Sigmoid colon (tissue), 7 donors: Measurements from ENCODE around the gene RPE. TPM values are rescaled to one million over a fixed set of nuclear protein-coding genes. Genes with fewer than 3 reads are reported as not detected.

Experiments
- DNase-seq: peaks from one replicate; pipeline ENCODE4 v3.0.0-alpha.2; 2019
- H3K27ac ChIP-seq, 4 donors: fragments of 200-600 bp; sonication (generic); one replicate each; pipeline ENCODE4 v1.5.1; 2016 to 2019; ENCODE audit warnings: mild to moderate bottlenecking in 1 of 4
- H3K27me3 ChIP-seq, 3 donors: fragments of 200-600 bp; sonication (generic); one replicate each; pipeline ENCODE4 v1.5.1; 2019; ENCODE audit warnings: mild to moderate bottlenecking in 1 of 3
- H3K36me3 ChIP-seq, 4 donors: fragments of 200-600 bp; sonication (generic); one replicate each; pipeline ENCODE4 v1.5.1; 2016 to 2019
- H3K4me1 ChIP-seq, 4 donors: fragments of 200-600 bp; sonication (generic); one replicate each; pipeline ENCODE4 v1.5.1; 2017 to 2019
- H3K4me3 ChIP-seq, 4 donors: fragments of 200-600 bp; sonication (generic); one replicate each; pipeline ENCODE4 v1.5.1; 2017 to 2019; ENCODE audit warnings: mild to moderate bottlenecking in 2 of 4, moderate library complexity in 1 of 4
- H3K9me3 ChIP-seq, 4 donors: fragments of 200-600 bp in 3 of 4; sonication (generic) in 3 of 4; one replicate each; pipeline versions ENCODE4 v1.5.1 to v1.6.1; 2013 to 2019
- CTCF ChIP-seq, 4 experiments: fragments of 450-650 bp in 3 of 4; fragments of 200-600 bp in 1 of 4; IDR thresholded peaks; one replicate each; pipeline ENCODE4 v1.5.1; 2016 to 2019; ENCODE audit warnings: antibody characterized with exemption in 4 of 4, mild to moderate bottlenecking in 3 of 4, moderate library complexity in 2 of 4
- EP300 ChIP-seq, 4 donors: sonication (generic); formaldehyde crosslinking; IDR thresholded peaks; one replicate each; pipeline ENCODE4 v1.6.1; 2017; ENCODE audit warnings: antibody characterized with exemption in 4 of 4
- POLR2A ChIP-seq, 2 donors: fragments of 450-650 bp; IDR thresholded peaks; one replicate each; pipeline ENCODE4 v1.6.1; 2016; ENCODE audit warnings: antibody characterized with exemption in 2 of 2, mild to moderate bottlenecking in 2 of 2, moderate library complexity in 2 of 2
- POLR2AphosphoS5 ChIP-seq, 4 donors: sonication (generic); formaldehyde crosslinking; IDR thresholded peaks; one replicate each; pipeline ENCODE4 v1.6.1; 2017; ENCODE audit warnings: antibody characterized with exemption in 4 of 4
- WGBS, 2 donors: extraction: QIAGEN DNeasy Blood & Tissue Kit; methylation state at CpG; one replicate each; pipeline ENCODE4 v1.1.7; 2013; 5-methylcytosine and 5-hydroxymethylcytosine counted together
- intact Hi-C: fragments of 100-400 bp; cut with DNase I; formaldehyde crosslinking; loops from one replicate; pipeline ENCODE4 v1.15.1; 2023
- polyA plus RNA-seq, 3 donors: library from polyadenylated mRNA; stranded (reverse); fragments of 200-250 nt; gene quantifications; one replicate each; pipeline ENCODE4 v1.2.3, GENCODE V29; 2013
- total RNA-seq, 4 donors: library from RNA; depleted of rRNA; stranded (reverse); fragments of >200 nt; gene quantifications; one replicate each; pipeline ENCODE4 v1.1.0, GENCODE V29; 2016
- donor health status: healthy with polysubstance abuse.
- donor health status: Bipolar disorder and iron deficiency.
- donor health status: healthy.

The RPE gene
- total and polyA plus RNA-seq, 7 donors: 22.2 to 77.9 (median 38.2) TPM

DNA sequence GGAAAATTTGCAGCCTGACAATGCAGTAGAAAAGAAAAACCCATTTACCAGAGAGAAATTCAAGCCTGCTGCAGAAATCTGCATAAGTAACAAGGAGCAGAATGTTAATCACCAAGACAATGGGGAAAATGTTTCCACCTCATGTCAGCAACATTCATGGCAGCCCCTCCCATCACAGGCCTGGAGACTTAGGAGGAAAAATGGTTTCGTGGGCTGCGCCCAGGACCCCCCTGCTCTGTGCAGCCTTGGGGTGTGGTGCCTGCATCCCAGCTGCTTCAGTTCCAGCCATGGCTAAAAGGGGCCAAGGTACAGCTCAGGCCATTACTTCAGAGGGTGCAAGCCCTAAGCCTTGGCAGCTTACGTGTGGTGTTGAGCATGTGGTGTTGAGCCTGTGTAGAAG is 53.4 kb downstream of the RPE start:
- intact Hi-C loops: no loop called here
- no peak overlapping the region for H3K4me3 ChIP-seq
- TF ChIP-seq EP300 (IDR thresholded peaks at IDR 0.05) (no peak), POLR2AphosphoS5 (IDR thresholded peaks at IDR 0.05) (no peak), POLR2A (IDR thresholded peaks at IDR 0.05) (no peak), CTCF (IDR thresholded peaks at IDR 0.05) (no peak)
- no peak for DNase-seq
- 93 to 99% methylated on average over 3 of the region's 3 CpGs for WGBS, 2 donors
- no peaks in the 10 kb centered on the region for H3K27me3 ChIP-seq
- H3K36me3 ChIP-seq: peaks cover 0 to 16% (median 2%) of the 10 kb centered on the region in 4 donors
- no peaks in the 10 kb centered on the region for H3K4me1 ChIP-seq
- no peak overlapping the region for H3K27ac ChIP-seq
- peaks cover 0 to 8% (median 5%) of the 10 kb centered on the region in 4 donors for H3K9me3 ChIP-seq

GRCh38 chr2:210063306-210063705 is 60.9 kb downstream of the RPE start:
- no peak overlapping the region for H3K4me3 ChIP-seq
- intact Hi-C loops: no loop called here
- H3K4me1 ChIP-seq: no peaks in the 10 kb centered on the region
- no peak for DNase-seq
- WGBS, 2 donors: 97% methylated on average over 2 of the region's 2 CpGs
- TF ChIP-seq CTCF (IDR thresholded peaks at IDR 0.05) (no peak), POLR2AphosphoS5 (IDR thresholded peaks at IDR 0.05) (no peak), EP300 (IDR thresholded peaks at IDR 0.05) (no peak), POLR2A (IDR thresholded peaks at IDR 0.05) (no peak)
- no peaks in the 10 kb centered on the region for H3K27me3 ChIP-seq
- H3K27ac ChIP-seq: no peak overlapping the region
- no peaks in the 10 kb centered on the region for H3K9me3 ChIP-seq
- no peaks in the 10 kb centered on the region for H3K36me3 ChIP-seq

Other genes with a start within 250 kb of the RPE start
- gene UNC80, start 230.8 kb upstream of the RPE start, total RNA-seq: 1 to 10 TPM in 2 of 4 donors, under 1 TPM in 2; 0.82 to 2.4 (median 1.3) TPM
- gene UNC80, start 230.8 kb upstream of the RPE start, polyA plus RNA-seq: under 1 TPM in 1 of 3 donors, not detected in 2; 0.26 TPM
- gene KANSL1L, start 168.8 kb downstream of the RPE start, total RNA-seq: 10 to 100 TPM; 32.6 to 49.0 (median 47.0) TPM
- 1 to 10 TPM; 2.8 to 3.7 (median 3.6) TPM for gene KANSL1L, start 168.8 kb downstream of the RPE start, polyA plus RNA-seq
- gene ACADL, start 222.8 kb downstream of the RPE start, total RNA-seq: 1 to 10 TPM in 3 of 4 donors, under 1 TPM in 1; 0.81 to 4.7 (median 3.9) TPM
- under 1 TPM in 2 of 3 donors, not detected in 1; 0.15 to 0.60 TPM for gene ACADL, start 222.8 kb downstream of the RPE start, polyA plus RNA-seq